SJSA1 (cell line): ENCODE results near the gene UGT2B17. TPM values are rescaled to one million over a fixed set of nuclear protein-coding genes. Genes with fewer than 3 reads are reported as not detected.

Source experiments
- DNase-seq, 2 experiments: peaks; one replicate each; pipeline ENCODE4 v3.0.0-alpha.2; 2015 to 2020; ENCODE audit warnings: low spot score in 2 of 2, low read depth in 1 of 2
- H3K27ac ChIP-seq: fragments of 250-450 bp; sonication (Bioruptor Pico); 2 replicates; pipeline ENCODE4 v1.5.1; 2020; ENCODE audit warnings: mild to moderate bottlenecking, moderate library complexity
- H3K27me3 ChIP-seq: fragments of 250-450 bp; sonication (Bioruptor Pico); replicated peaks from 2 replicates; pipeline ENCODE4 v1.5.1; 2020; ENCODE audit warnings: mild to moderate bottlenecking, moderate library complexity
- H3K36me3 ChIP-seq: fragments of 250-450 bp; sonication (Bioruptor Pico); 2 replicates; pipeline ENCODE4 v1.5.1; 2020; ENCODE audit warnings: mild to moderate bottlenecking
- H3K4me1 ChIP-seq: fragments of 250-450 bp; sonication (Bioruptor Pico); replicated peaks from 2 replicates; pipeline ENCODE4 v1.6.1; 2021; ENCODE audit warnings: mild to moderate bottlenecking
- H3K4me3 ChIP-seq: fragments of 250-450 bp; sonication (Bioruptor Pico); 2 replicates; pipeline ENCODE4 v1.5.1; 2020; ENCODE audit warnings: mild to moderate bottlenecking
- H3K9me3 ChIP-seq: fragments of 250-450 bp; sonication (Bioruptor Pico); replicated peaks from 2 replicates; pipeline ENCODE4 v1.5.1; 2020; ENCODE audit warnings: mild to moderate bottlenecking
- total RNA-seq: library from RNA; depleted of rRNA; stranded (reverse); fragments of >200 nt; shearing (Covaris generic); gene quantifications from 2 replicates; pipeline ENCODE4 v1.2.3, GENCODE V29; 2014; rRNA removed

UGT2B17 gene
- total RNA-seq, 1 experiment from 2014 or later: 0.08 TPM

- H3K27me3 ChIP-seq: no peaks in the 10 kb centered on the region; the same call in 1 of the 2 replicates
- H3K4me1 ChIP-seq: no peaks in the 10 kb centered on the region
- no peak overlapping the region for H3K27ac ChIP-seq
- no peak overlapping the region for H3K4me3 ChIP-seq
- no peaks in the 10 kb centered on the region for H3K9me3 ChIP-seq
- H3K36me3 ChIP-seq: no peaks in the 10 kb centered on the region
- DNase-seq: no peak
These were observed 86.8 kb downstream of the UGT2B17 start for GRCh38 chr4:68489338-68489737.

Other genes starting within 250 kb of the UGT2B17 start
- gene YTHDC1, start 226.2 kb downstream of the UGT2B17 start, total RNA-seq: 39.2 and 63.0 TPM in 2 replicates
- gene TMPRSS11E, start 128.9 kb downstream of the UGT2B17 start, total RNA-seq: not detected in 2 replicates
- not detected in 2 replicates for gene UGT2B15, start 94.3 kb upstream of the UGT2B17 start, total RNA-seq
- gene UGT2B10, start 239.7 kb upstream of the UGT2B17 start, total RNA-seq: not detected in 2 replicates